Effector memory CD8-positive, alpha-beta T cell (primary cell): ENCODE data around the gene GRIA4.

Experiments used
- ATAC-seq: fragments of 150-1000 bp; cut with Tn5 transposase; replicated peaks from 2 replicates; pipeline ENCODE4 v1.10.0; 2021; ENCODE audit warnings: mild to moderate bottlenecking, moderate library complexity
- DNase-seq, 3 experiments: peaks; one replicate each; pipeline ENCODE4 v3.0.0; 2021
- H3K27ac Mint-ChIP-seq, 2 donors: one replicate each; pipeline ENCODE4 v1.8.0; 2022; ENCODE audit warnings: mild to moderate bottlenecking in 2 of 2, mixed read lengths in 2 of 2, moderate library complexity in 2 of 2
- H3K27me3 Mint-ChIP-seq, 2 donors: one replicate each; pipeline ENCODE4 v1.8.0; 2022; ENCODE audit warnings: mixed read lengths in 2 of 2
- H3K36me3 Mint-ChIP-seq: one replicate; pipeline ENCODE4 v1.8.0; 2022; ENCODE audit warnings: mild to moderate bottlenecking, moderate library complexity, mixed read lengths; ENCODE audit not compliant: insufficient read depth
- H3K4me1 Mint-ChIP-seq, 2 donors: one replicate each; pipeline ENCODE4 v1.8.0; 2022; ENCODE audit warnings: low read depth in 2 of 2, mixed read lengths in 2 of 2
- H3K4me3 Mint-ChIP-seq, 2 donors: one replicate each; pipeline ENCODE4 v1.8.0; 2022; ENCODE audit warnings: mild to moderate bottlenecking in 2 of 2, mixed read lengths in 2 of 2, moderate library complexity in 2 of 2
- H3K9me3 Mint-ChIP-seq, 2 donors: one replicate each; pipeline ENCODE4 v1.8.0; 2022; ENCODE audit warnings: mixed read lengths in 2 of 2
- total RNA-seq, 9 experiments: gene quantifications; one replicate each; lab custom pipeline; 2026; lab: John Stamatoyannopoulos, UW

GRIA4 gene
- 0 to 0.12 (median 0) reads per million in 9 experiments for total RNA-seq

DNA sequence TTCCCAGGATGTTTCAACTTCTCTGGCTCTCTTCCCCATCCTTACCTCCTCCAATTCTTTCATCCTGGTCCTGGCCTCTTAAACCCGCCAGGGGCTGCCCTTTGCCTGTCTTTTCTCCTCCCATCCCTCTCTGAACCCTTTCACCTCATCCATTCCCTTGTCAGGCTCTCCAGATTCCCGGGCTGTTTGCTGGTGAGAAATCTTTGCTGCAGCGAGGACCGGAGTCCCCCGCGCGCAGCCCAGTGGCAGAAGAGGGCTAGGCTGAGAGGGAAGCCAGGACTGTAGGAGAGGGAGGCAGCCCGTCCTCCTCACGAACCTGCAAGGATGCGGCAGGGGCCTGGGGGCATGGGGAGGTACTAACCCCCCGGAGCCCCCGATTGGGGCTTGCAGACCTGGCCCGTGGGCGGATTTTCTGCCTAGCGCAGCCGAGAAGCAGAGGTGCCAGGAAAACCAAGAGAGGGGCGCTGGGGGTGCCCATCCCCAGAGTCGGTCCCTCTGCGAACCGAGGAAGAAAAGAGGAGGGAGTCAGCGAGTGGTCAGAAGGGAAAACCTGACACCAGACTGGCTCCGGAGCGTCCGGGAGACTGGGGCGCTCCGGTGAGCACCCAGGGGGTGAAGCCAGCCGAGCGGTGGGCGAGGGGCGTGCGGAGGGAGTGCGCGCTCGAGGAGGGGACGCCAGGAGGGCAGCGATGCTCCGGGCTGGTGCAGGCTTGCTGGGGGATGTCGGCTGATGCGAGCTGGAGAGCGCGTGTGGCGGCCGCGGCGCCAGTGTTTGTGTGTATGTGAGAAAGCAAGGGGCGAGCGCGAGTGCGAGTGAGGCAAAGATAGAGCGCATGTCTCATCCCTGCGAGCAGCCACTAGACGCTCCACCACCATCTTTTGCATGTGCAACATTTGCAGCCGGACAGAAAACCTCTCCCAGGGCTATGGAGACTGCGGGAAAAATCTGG lies at the start of gene GRIA4:
Gene GRIA4, plus strand, starts transcription at position 242 of the 950 bp plus-strand sequence. CDS start 925 bp downstream, outside the sequence.
- ATAC-seq (peak; percentile 29), DNase-seq (no peak)
- Mint-ChIP-seq H3K4me1 (peaks cover 0 to 11% of the 10 kb centered on the region in 2 donors), H3K4me3 (peak within 1 kb of the TSS; percentile 53 to 59), H3K36me3 (no peaks in the 10 kb centered on the region), H3K9me3 (peaks cover 0 to 2% of the 10 kb centered on the region in 2 donors), H3K27me3 (peaks cover 17 to 49% of the 10 kb centered on the region in 2 donors), H3K27ac (no peak within 1 kb of the TSS)

DNA sequence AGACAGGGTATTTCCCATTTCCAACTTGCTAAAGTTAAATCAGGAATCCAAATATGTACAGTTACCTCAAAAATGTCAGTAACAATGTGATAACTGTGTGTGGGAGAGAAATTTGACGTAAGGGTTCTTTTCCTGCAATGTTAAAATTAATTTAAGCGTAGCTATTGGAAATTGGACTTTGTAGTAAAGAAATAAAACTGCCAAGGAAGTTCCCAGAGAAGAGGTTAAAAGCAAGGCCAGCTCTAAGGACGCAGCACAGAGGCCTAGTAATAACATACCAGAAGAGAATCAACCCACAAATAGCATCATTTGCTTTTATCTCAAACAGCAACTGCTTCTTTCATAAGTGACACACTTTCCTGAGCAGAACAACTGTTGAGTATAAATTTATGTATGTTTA lies 36.8 kb upstream of the GRIA4 start:
- H3K27ac Mint-ChIP-seq, result no peak overlapping the region
- DNase-seq (no peak), ATAC-seq (no peak)
- H3K36me3 Mint-ChIP-seq, result no peaks in the 10 kb centered on the region
- no peaks in the 10 kb centered on the region for H3K9me3 Mint-ChIP-seq
- H3K4me1 Mint-ChIP-seq, result no peaks in the 10 kb centered on the region
- H3K27me3 Mint-ChIP-seq, result no peaks in the 10 kb centered on the region
- no peak overlapping the region for H3K4me3 Mint-ChIP-seq

DNA sequence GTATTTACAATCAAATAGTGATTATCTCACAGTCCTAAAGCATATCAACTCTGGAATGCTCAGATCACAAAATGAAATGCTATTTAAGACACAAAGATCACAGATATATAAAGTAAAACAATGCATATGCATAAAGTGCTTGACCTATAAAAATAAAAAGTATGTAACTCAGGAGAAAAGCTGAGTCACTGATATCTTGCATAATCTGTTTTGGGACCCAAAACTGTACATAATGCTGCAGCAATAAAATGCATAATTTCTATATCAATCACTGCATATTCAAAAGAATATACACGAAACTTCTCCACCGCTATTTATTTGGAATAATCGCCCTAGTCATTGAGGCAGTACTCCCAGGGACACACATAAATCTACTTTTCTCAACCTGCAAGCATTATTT lies 34.9 kb upstream of the GRIA4 start:
- Mint-ChIP-seq H3K27ac (no peak overlapping the region), H3K9me3 (no peaks in the 10 kb centered on the region)
- no peak for ATAC-seq

DNA sequence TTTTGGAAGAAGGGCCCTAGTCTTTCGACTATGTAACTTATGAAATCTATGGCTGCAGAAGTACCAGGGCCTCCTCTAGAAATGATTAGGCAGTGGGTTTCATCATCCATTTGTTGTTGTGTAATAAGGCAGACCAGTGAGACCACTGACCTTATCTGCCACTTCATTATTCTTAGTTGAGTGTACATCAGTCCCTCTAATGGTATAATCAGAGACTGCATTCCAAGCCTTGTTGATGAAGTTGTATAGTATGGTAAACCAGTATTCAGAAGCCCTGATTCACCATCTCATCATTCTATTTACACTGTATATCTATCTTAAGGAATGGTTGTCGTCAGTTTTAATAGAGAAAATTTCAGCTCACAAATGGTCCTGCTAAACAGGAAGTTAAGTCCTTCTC lies 32.2 kb upstream of the GRIA4 start:
- Mint-ChIP-seq H3K36me3 (no peaks in the 10 kb centered on the region), H3K4me1 (no peaks in the 10 kb centered on the region), H3K27ac (no peak overlapping the region), H3K27me3 (no peaks in the 10 kb centered on the region), H3K4me3 (no peak overlapping the region), H3K9me3 (no peaks in the 10 kb centered on the region)
- ATAC-seq, result no peak
- no peak for DNase-seq

More for the DNA sequence above, 34.9 kb upstream of the GRIA4 start:
- no peaks in the 10 kb centered on the region for H3K36me3 Mint-ChIP-seq
- no peak for DNase-seq
- H3K4me1 Mint-ChIP-seq, result no peaks in the 10 kb centered on the region
- H3K27me3 Mint-ChIP-seq, result no peaks in the 10 kb centered on the region
- no peak overlapping the region for H3K4me3 Mint-ChIP-seq

DNA sequence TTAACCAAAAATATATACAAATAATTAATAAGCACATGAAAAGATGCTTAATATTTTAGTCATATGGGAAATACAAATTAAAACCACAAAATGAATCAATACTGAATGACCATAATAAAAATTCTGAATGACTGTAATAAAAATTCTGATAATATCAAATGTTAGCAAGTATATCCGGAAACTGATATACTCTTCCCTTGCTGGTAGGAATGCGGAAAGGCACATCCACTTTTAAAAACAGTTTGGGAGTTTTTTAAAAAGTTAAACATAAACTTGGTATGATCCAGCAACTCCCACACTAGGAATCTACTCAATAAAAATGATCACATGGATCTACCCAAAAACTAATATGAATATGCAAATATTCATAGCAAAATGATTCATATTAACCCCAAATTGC lies 30.8 kb upstream of the GRIA4 start:
- no peak for DNase-seq
- H3K4me3 Mint-ChIP-seq, result no peak overlapping the region
- H3K27ac Mint-ChIP-seq, result no peak overlapping the region
- no peaks in the 10 kb centered on the region for H3K9me3 Mint-ChIP-seq
- H3K4me1 Mint-ChIP-seq, result no peaks in the 10 kb centered on the region
- H3K36me3 Mint-ChIP-seq, result no peaks in the 10 kb centered on the region
- ATAC-seq, result no peak
- no peaks in the 10 kb centered on the region for H3K27me3 Mint-ChIP-seq

DNA sequence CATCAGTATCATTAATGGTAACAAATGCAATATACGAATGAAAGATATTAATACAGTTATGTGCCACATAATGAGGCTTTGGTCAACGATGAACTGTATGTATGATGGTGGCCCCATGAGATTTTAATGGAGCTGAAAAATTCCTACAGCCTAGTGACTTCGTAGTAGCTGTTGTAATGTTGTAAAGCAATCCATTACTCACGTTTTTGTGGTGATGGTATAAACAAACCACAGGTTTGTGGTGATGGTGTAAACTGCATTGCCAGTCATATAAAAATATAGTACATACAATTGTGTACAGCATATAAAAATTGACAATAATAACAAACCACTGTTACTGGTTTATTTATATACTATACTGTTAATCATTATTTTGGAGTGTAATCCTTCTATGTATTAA lies 27.4 kb upstream of the GRIA4 start:
- DNase-seq (no peak), ATAC-seq (no peak)
- H3K4me1 Mint-ChIP-seq, result no peaks in the 10 kb centered on the region
- no peaks in the 10 kb centered on the region for H3K9me3 Mint-ChIP-seq
- no peaks in the 10 kb centered on the region for H3K27me3 Mint-ChIP-seq
- no peak overlapping the region for H3K4me3 Mint-ChIP-seq
- no peaks in the 10 kb centered on the region for H3K36me3 Mint-ChIP-seq
- H3K27ac Mint-ChIP-seq, result no peak overlapping the region

DNA sequence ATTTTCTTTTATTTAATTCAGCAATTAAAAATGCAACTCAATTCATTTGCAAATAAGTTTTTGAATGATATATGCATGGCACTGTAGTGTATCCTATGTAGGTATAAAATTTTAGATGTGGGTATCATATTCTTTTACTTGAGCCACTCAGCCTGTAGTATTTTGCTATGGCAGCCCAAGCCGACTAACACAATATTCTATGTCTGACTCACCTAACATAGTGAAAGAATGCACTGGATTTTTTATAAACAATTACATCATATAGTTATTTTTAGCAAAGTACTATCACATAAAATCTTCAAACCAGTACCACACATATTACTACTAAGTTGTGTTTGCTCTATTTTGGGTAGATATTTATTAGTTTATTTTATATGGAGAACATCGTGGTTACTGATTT lies 21.9 kb upstream of the GRIA4 start:
- no peaks in the 10 kb centered on the region for H3K4me1 Mint-ChIP-seq
- ATAC-seq (no peak), DNase-seq (no peak)
- H3K27ac Mint-ChIP-seq, result no peak overlapping the region
- H3K27me3 Mint-ChIP-seq, result no peaks in the 10 kb centered on the region
- H3K4me3 Mint-ChIP-seq, result no peak overlapping the region
- H3K9me3 Mint-ChIP-seq, result no peaks in the 10 kb centered on the region
- H3K36me3 Mint-ChIP-seq, result no peaks in the 10 kb centered on the region

DNA sequence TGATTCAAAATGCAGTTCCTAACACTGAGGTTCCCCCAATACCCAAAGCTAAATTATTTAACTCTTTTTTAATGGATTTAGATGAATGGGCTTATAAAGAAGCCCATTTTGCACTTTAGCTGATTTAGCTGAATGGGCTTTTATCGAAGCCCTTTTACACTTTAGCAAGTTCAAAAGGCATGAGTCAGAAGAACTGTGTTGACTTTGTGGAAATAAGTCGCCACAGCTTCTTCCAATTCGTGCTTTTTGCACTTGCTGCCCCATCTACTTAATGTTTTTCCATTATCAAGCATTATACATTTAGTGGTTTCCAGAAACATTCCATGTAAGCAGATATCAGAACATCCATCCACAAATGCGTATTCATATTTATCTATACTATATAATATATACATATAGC lies 20.5 kb upstream of the GRIA4 start:
- no peak for DNase-seq
- Mint-ChIP-seq H3K36me3 (no peaks in the 10 kb centered on the region), H3K27ac (no peak overlapping the region), H3K4me3 (no peak overlapping the region), H3K4me1 (no peaks in the 10 kb centered on the region), H3K9me3 (peaks cover 0 to 1% of the 10 kb centered on the region in 2 donors), H3K27me3 (no peaks in the 10 kb centered on the region)
- no peak for ATAC-seq

DNA sequence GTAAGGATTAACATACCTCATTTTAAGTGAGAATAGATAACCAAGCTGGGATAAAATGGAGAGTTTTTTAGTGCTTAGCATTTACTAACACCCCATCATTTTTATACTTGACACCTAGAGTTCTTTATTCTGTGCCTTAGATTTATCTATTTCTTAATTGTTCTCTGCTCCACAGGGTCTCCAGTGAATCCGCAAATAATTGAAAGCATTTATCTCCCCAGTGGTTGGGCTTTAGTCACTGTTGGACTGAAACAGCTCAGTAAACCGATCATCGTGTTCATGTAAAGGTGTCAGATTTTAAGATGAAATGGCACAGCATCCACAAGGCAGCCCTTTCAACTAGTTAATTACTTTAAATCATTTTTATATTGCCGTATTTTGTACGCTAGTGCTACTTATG lies 17.8 kb upstream of the GRIA4 start:
- Mint-ChIP-seq H3K27me3 (no peaks in the 10 kb centered on the region), H3K4me3 (no peak overlapping the region), H3K4me1 (no peaks in the 10 kb centered on the region), H3K36me3 (no peaks in the 10 kb centered on the region), H3K9me3 (peaks cover 0 to 1% of the 10 kb centered on the region in 2 donors), H3K27ac (no peak overlapping the region)
- DNase-seq (no peak), ATAC-seq (no peak)

DNA sequence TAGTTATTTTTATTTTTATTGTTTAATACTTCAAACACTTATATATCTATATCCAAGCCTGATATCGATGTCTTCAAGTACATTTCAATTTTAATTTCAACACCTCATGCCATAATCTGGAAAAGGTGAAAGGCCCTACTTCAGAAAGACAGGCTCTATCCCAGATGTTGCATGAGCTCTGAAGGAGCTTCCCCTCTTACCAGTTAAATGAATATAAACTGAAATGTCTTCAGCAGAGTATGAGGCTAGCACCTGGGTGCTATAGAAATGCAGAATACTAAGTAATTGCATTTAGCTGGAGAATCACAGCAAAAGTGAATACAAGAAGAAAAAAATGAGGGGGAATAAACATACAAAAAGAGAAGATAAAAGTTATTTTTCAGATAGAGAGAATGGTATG lies 11.5 kb upstream of the GRIA4 start:
- H3K27ac Mint-ChIP-seq, result no peak overlapping the region
- DNase-seq (no peak), ATAC-seq (no peak)
- no peaks in the 10 kb centered on the region for H3K4me1 Mint-ChIP-seq
- H3K4me3 Mint-ChIP-seq, result no peak overlapping the region
- no peaks in the 10 kb centered on the region for H3K27me3 Mint-ChIP-seq
- peaks cover 0 to 1% of the 10 kb centered on the region in 2 donors for H3K9me3 Mint-ChIP-seq
- no peaks in the 10 kb centered on the region for H3K36me3 Mint-ChIP-seq

DNA sequence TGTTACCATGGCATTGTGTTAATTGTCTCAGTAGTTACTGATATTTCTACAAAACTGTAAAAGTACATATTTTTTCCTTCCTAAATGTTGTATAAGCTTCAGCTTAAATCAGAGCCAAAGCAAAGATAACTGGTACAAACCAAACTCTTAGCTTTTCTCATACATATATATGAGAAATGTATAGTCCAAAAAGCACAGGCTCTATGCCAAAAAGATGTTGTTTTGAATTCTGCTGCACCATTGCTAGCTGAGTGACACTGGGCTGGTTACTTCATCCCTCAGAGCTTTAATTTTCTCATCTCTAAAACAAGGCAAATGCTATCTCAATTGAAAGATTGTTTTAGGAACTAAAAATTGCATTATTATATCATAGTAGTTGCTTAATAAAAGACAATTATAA lies 6.7 kb upstream of the GRIA4 start:
- Mint-ChIP-seq H3K4me3 (no peak overlapping the region), H3K36me3 (no peaks in the 10 kb centered on the region), H3K4me1 (no peaks in the 10 kb centered on the region), H3K27me3 (peaks cover 0 to 8% of the 10 kb centered on the region in 2 donors), H3K27ac (no peak overlapping the region), H3K9me3 (peaks cover 0 to 2% of the 10 kb centered on the region in 2 donors)
- no peak for ATAC-seq
- no peak for DNase-seq

DNA sequence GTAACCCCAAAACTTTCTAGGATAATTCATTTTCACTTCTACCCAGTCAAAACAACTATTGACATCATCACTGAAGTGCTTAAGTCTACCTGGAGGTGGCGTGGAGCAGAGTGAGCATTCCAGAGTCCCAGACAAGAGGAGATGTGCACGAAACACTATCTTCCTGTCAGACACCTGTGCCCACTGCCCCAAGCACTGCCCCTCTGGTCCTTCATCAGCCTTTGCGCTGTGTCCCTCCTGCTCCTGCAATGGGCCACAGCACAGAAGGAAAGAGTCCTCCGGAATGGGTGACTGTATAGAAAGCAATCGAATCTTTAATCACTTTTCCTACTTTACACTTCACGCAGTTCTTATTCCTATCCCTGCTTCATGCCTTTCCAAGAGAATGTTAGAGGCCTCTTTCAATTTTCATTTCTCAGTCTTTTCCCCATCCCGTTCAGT lies 512 bp upstream of the GRIA4 start:
- ATAC-seq, result peak; percentile 45
- H3K9me3 Mint-ChIP-seq, result peaks cover 0 to 2% of the 10 kb centered on the region in 2 donors
- DNase-seq, result no peak
- H3K4me1 Mint-ChIP-seq, result peaks cover 0 to 11% of the 10 kb centered on the region in 2 donors
- peaks cover 17 to 49% of the 10 kb centered on the region in 2 donors for H3K27me3 Mint-ChIP-seq
- no peak overlapping the region for H3K27ac Mint-ChIP-seq
- H3K4me3 Mint-ChIP-seq, result peak overlapping the region in 1 of 2 donors; percentile 59
- no peaks in the 10 kb centered on the region for H3K36me3 Mint-ChIP-seq

DNA sequence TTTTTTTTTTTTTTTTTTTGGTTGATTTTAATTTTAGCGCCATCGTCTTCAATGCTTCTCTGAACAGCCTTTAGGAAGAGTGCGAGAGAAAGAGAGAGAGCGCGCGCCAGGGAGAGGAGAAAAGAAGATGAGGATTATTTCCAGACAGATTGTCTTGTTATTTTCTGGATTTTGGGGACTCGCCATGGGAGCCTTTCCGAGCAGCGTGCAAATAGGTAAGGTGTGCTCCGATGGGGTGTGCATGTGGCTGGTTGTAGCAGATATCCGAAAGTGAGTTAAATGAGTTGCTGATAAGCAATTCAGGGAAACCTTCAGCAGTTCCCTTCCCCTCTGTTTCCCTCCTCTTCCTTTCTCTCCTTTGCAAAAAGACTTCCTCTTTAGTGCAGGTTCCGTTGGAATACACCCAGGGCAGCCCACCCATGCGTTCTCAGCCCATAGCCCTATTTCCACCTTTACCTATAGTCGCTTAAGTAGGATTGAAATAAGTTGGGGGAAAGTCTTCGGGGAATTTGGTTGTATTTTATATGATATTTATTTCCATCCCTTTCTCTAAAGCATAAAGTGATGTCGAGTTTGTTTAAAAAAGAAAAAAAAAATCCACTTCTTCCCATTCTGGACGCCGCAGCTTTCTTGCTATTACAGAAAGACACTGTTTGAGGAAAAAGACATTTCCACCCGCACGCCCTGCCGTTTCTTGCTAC lies 1.1 kb downstream of the GRIA4 start:
- Mint-ChIP-seq H3K9me3 (no peaks in the 10 kb centered on the region), H3K27ac (no peak overlapping the region), H3K4me3 (peak overlapping the region; percentile 30 to 59), H3K27me3 (peaks cover 17 to 43% of the 10 kb centered on the region in 2 donors), H3K4me1 (peaks cover 0 to 11% of the 10 kb centered on the region in 2 donors), H3K36me3 (no peaks in the 10 kb centered on the region)
- DNase-seq (no peak), ATAC-seq (no peak)
